Effector memory CD4-positive, alpha-beta T cell (primary cell): ENCODE measurements around the gene SLC4A4.

Source experiments
- DNase-seq, 3 donors: peaks; one replicate each; pipeline ENCODE4 v3.0.0-alpha.2; 2020
- H3K27ac ChIP-seq: 2 replicates; pipeline ENCODE4 v1.7.0; 2013; ENCODE audit warnings: mild to moderate bottlenecking, low read length, moderate library complexity; ENCODE audit not compliant: insufficient read depth, poor library complexity, severe bottlenecking
- H3K27me3 ChIP-seq: replicated peaks from 2 replicates; pipeline ENCODE4 v1.7.0; 2013; ENCODE audit warnings: mild to moderate bottlenecking, low read length; ENCODE audit not compliant: insufficient read depth, control insufficient read depth, poor library complexity, severe bottlenecking
- H3K36me3 ChIP-seq: 2 replicates; pipeline ENCODE4 v1.7.0; 2013; ENCODE audit warnings: mild to moderate bottlenecking, low read length, moderate library complexity; ENCODE audit not compliant: control insufficient read depth, insufficient read depth
- H3K4me1 ChIP-seq: 2 replicates; pipeline ENCODE4 v1.7.0; 2013; ENCODE audit warnings: low read length, mild to moderate bottlenecking; ENCODE audit not compliant: control insufficient read depth, insufficient read depth, poor library complexity, severe bottlenecking
- H3K4me3 ChIP-seq: 2 replicates; pipeline ENCODE4 v1.7.0; 2013; ENCODE audit warnings: low read length, low read depth, mild to moderate bottlenecking; ENCODE audit not compliant: insufficient read depth, poor library complexity, severe bottlenecking
- H3K9me3 ChIP-seq: 2 replicates; pipeline ENCODE4 v1.7.0; 2013; ENCODE audit warnings: mild to moderate bottlenecking, low read length, moderate library complexity; ENCODE audit not compliant: control insufficient read depth

SLC4A4 gene

GRCh38 chr4:71599578-71599977, 260.8 kb downstream of the SLC4A4 start:
- no peaks in the 10 kb centered on the region for H3K36me3 ChIP-seq
- H3K4me1 ChIP-seq, result no peaks in the 10 kb centered on the region
- no peaks in the 10 kb centered on the region for H3K9me3 ChIP-seq
- no peak for DNase-seq
- no peaks in the 10 kb centered on the region for H3K27me3 ChIP-seq
- H3K4me3 ChIP-seq, result no peak overlapping the region
- no peak overlapping the region for H3K27ac ChIP-seq

GRCh38 chr4:71602289-71602900, 263.6 kb downstream of the SLC4A4 start:
- H3K4me3 ChIP-seq, result no peak overlapping the region
- H3K9me3 ChIP-seq, result no peaks in the 10 kb centered on the region
- H3K27me3 ChIP-seq, result no peaks in the 10 kb centered on the region
- DNase-seq, result no peak
- H3K4me1 ChIP-seq, result no peaks in the 10 kb centered on the region
- H3K27ac ChIP-seq, result no peak overlapping the region
- H3K36me3 ChIP-seq, result no peaks in the 10 kb centered on the region

- Histone ChIP-seq H3K4me1 (no peaks in the 10 kb centered on the region), H3K36me3 (no peaks in the 10 kb centered on the region), H3K9me3 (no peaks in the 10 kb centered on the region), H3K27ac (no peak overlapping the region), H3K4me3 (no peak overlapping the region), H3K27me3 (no peaks in the 10 kb centered on the region)
- DNase-seq, result no peak
Measured at GRCh38 chr4:71604785-71605184, 266.0 kb downstream of the SLC4A4 start.

GRCh38 chr4:71607109-71607508, 268.3 kb downstream of the SLC4A4 start:
- H3K4me1 ChIP-seq, result no peaks in the 10 kb centered on the region
- no peak overlapping the region for H3K27ac ChIP-seq
- no peaks in the 10 kb centered on the region for H3K9me3 ChIP-seq
- no peak overlapping the region for H3K4me3 ChIP-seq
- no peaks in the 10 kb centered on the region for H3K36me3 ChIP-seq
- no peak for DNase-seq
- no peaks in the 10 kb centered on the region for H3K27me3 ChIP-seq

GRCh38 chr4:71607780-71608677, 269.2 kb downstream of the SLC4A4 start:
- Histone ChIP-seq H3K27ac (no peak overlapping the region), H3K4me1 (no peaks in the 10 kb centered on the region), H3K36me3 (no peaks in the 10 kb centered on the region), H3K9me3 (no peaks in the 10 kb centered on the region), H3K4me3 (no peak overlapping the region), H3K27me3 (no peaks in the 10 kb centered on the region)
- no peak for DNase-seq

GRCh38 chr4:71608678-71609071, 269.9 kb downstream of the SLC4A4 start:
- DNase-seq, result no peak
- no peaks in the 10 kb centered on the region for H3K27me3 ChIP-seq
- no peaks in the 10 kb centered on the region for H3K4me1 ChIP-seq
- no peaks in the 10 kb centered on the region for H3K36me3 ChIP-seq
- H3K4me3 ChIP-seq, result no peak overlapping the region
- no peak overlapping the region for H3K27ac ChIP-seq
- H3K9me3 ChIP-seq, result no peaks in the 10 kb centered on the region

- H3K9me3 ChIP-seq, result no peaks in the 10 kb centered on the region
- no peaks in the 10 kb centered on the region for H3K4me1 ChIP-seq
- H3K27ac ChIP-seq, result no peak overlapping the region
- H3K36me3 ChIP-seq, result no peaks in the 10 kb centered on the region
- H3K27me3 ChIP-seq, result no peaks in the 10 kb centered on the region
- H3K4me3 ChIP-seq, result no peak overlapping the region
- no peak for DNase-seq
Measured at GRCh38 chr4:71609167-71609566, 270.3 kb downstream of the SLC4A4 start.

- H3K4me1 ChIP-seq, result no peaks in the 10 kb centered on the region
- H3K27ac ChIP-seq, result no peak overlapping the region
- H3K27me3 ChIP-seq, result no peaks in the 10 kb centered on the region
- no peak overlapping the region for H3K4me3 ChIP-seq
- DNase-seq, result no peak
- no peaks in the 10 kb centered on the region for H3K9me3 ChIP-seq
- H3K36me3 ChIP-seq, result no peaks in the 10 kb centered on the region
Measured at GRCh38 chr4:71609651-71610050, 270.8 kb downstream of the SLC4A4 start.

DNA sequence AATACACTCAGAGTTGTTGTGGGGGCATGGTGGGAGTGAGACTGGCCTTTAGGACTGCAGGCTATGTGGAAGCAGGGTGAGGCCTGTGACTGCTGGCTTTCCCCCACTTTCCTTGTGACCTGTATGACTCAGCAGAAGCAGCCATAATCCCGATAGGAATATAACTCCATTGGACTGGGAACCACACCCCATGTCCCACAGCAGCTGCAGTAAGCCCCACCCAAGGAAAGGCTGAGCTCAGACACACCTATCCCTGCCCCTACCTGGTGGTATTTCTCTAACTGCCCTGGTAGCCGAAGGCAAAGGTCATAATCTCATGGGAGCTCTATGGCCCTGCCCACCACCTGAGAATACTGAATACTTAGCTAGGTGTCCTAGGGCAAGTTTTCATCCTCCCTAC, 275.8 kb downstream of the SLC4A4 start:
- no peak overlapping the region for H3K27ac ChIP-seq
- no peaks in the 10 kb centered on the region for H3K9me3 ChIP-seq
- DNase-seq, result no peak
- no peaks in the 10 kb centered on the region for H3K4me1 ChIP-seq
- H3K4me3 ChIP-seq, result no peak overlapping the region
- no peaks in the 10 kb centered on the region for H3K27me3 ChIP-seq
- no peaks in the 10 kb centered on the region for H3K36me3 ChIP-seq

DNA sequence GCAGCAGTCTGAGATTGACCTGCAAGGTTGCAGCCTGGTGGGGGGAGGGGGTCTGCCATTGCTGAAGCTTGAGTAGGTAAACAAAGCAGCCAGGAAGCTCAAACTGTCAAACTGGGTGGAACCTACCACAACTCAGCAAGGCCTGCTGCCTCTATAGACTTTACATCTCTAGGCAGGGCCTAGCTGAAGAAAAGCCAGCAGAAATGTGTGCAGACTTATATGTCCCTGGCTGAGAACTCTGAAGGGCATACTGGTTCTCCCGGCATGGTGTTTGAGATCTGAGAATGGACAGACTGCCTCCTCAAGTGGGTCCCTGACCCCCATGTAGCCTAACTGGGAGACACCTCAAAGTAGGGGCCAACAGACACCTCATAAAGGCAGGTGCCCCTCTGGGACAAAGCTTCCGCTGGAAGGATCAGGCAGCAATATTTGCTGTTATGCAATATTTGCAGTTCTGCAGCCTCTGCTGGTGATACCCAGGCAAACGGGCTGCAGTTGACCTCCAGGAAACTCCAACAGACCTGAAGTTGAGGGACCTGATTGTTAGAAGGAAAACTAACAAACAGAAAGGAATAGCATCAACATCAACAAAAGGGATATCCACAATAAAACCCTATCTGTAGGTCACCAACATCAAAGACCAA, 277.5 kb downstream of the SLC4A4 start:
- no peak overlapping the region for H3K27ac ChIP-seq
- H3K36me3 ChIP-seq, result no peaks in the 10 kb centered on the region
- no peaks in the 10 kb centered on the region for H3K4me1 ChIP-seq
- H3K4me3 ChIP-seq, result no peak overlapping the region
- no peaks in the 10 kb centered on the region for H3K27me3 ChIP-seq
- H3K9me3 ChIP-seq, result no peaks in the 10 kb centered on the region
- no peak for DNase-seq
